ENCODE results near the gene ZNF24. TPM values are rescaled to one million over a fixed set of nuclear protein-coding genes. Genes with fewer than 3 reads are reported as not detected.

The ZNF24 gene
- polyA plus RNA-seq, 3 donors = 12.9 to 64.4 (median 54.3) TPM

DNA sequence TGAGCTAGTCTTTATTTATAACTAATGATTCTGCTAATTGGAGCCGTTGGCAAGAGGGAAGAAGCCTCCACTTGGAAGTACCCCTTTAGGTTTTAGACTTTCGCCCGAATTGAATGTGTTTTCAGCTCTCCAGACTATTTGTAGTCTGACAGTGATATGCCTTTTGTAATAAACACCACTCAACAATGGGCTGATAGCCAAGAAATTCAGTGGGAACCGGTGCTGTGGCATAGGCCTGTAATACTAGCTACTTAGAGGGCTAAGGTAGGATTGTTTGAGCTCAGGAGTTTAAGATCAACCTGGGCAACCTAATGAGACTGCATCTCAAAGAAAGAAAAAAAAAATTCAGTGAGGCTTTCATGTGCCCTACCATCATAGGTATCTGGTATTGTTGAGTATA is 40.6 kb downstream of the ZNF24 start:
- intact Hi-C loops (cut with micrococcal nuclease) = no loop called here
- H3K36me3 ChIP-seq (replicated peaks in 1 of 2; ENCODE audit: control insufficient read depth in 1 of 2, insufficient read depth in 2 of 2, low read length in 2 of 2) = peaks cover 19 to 93% of the 10 kb centered on the region in 2 donors
- no peaks in the 10 kb centered on the region for H3K4me1 ChIP-seq (ENCODE audit: control insufficient read depth in 1 of 2, insufficient read depth in 2 of 2, low read length in 2 of 2)
- no peak overlapping the region for H3K27ac ChIP-seq (ENCODE audit: low read depth in 1 of 2, low read length in 2 of 2)
- no peak overlapping the region for H3K4me3 ChIP-seq (replicated peaks in 1 of 3; ENCODE audit: low read depth in 2 of 3, low read length in 3 of 3)
- no CpG with 5 or more reads among the region's 4 CpGs for WGBS (ENCODE audit: insufficient coverage)
- no peaks in the 10 kb centered on the region for H4K20me1 ChIP-seq (ENCODE audit: insufficient read depth, low read length)
- peaks cover 43% of the 10 kb centered on the region for H3K79me2 ChIP-seq (ENCODE audit: insufficient read depth, low read length)
- Mint-ChIP-seq H3K4me1 (no peaks in the 10 kb centered on the region), H3K36me3 (peaks cover 57 to 82% of the 10 kb centered on the region in 2 donors), H3K4me3 (no peak overlapping the region), H3K9me3 (peaks cover 35 to 80% (median 79%) of the 10 kb centered on the region in 7 donors), H3K27ac (no peak overlapping the region), H3K27me3 (ENCODE audit: low read depth in 3 of 3) (no peaks in the 10 kb centered on the region)
- no peak for DNase-seq
- peaks cover 45 to 92% of the 10 kb centered on the region in 2 donors for H3K9me3 ChIP-seq (replicated peaks in 1 of 2; ENCODE audit: control insufficient read depth in 1 of 2, insufficient read depth in 1 of 2, low read length in 2 of 2)
- H2AFZ ChIP-seq (ENCODE audit: insufficient read depth, low read depth, low read length, poor library complexity, severe bottlenecking) = no peak overlapping the region
- no peak overlapping the region for H3K9ac ChIP-seq (ENCODE audit: insufficient read depth, low read length, poor library complexity, severe bottlenecking)
- H3K4me2 ChIP-seq (replicated peaks; ENCODE audit: extremely low read depth, low read length, poor library complexity, severe bottlenecking) = no peak overlapping the region
- no peaks in the 10 kb centered on the region for H3K27me3 ChIP-seq (ENCODE audit: control insufficient read depth in 2 of 2, insufficient read depth in 2 of 2, low read length in 2 of 2)
- TF ChIP-seq, protein P1, sequence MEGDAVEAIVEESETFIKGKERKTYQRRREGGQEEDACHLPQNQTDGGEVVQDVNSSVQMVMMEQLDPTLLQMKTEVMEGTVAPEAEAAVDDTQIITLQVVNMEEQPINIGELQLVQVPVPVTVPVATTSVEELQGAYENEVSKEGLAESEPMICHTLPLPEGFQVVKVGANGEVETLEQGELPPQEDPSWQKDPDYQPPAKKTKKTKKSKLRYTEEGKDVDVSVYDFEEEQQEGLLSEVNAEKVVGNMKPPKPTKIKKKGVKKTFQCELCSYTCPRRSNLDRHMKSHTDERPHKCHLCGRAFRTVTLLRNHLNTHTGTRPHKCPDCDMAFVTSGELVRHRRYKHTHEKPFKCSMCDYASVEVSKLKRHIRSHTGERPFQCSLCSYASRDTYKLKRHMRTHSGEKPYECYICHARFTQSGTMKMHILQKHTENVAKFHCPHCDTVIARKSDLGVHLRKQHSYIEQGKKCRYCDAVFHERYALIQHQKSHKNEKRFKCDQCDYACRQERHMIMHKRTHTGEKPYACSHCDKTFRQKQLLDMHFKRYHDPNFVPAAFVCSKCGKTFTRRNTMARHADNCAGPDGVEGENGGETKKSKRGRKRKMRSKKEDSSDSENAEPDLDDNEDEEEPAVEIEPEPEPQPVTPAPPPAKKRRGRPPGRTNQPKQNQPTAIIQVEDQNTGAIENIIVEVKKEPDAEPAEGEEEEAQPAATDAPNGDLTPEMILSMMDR (IDR thresholded peaks at IDR 0.05) = no peak

DNA sequence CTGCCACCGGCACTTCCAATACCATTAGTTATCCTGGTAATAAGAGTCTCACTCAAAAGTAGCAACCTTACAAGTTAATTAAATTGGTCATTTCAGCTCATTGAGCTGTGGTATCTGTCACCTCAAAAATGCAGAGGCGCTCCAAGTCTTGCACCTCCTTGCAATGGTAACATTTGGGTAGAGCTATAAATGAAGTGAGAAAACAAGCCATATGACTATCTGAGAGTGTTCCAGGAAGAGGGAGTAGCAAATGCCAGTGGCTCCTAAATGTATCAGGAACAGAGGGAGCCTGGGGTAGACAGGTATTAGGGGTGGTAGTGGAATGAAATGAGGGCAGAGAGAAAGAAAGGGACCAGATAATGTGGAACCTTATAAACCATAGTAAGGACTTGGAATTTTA is 48.2 kb downstream of the ZNF24 start:
- Histone ChIP-seq H3K27ac (ENCODE audit: low read depth in 1 of 2, low read length in 2 of 2) (no peak overlapping the region), H4K20me1 (ENCODE audit: insufficient read depth, low read length) (no peaks in the 10 kb centered on the region), H3K4me1 (ENCODE audit: control insufficient read depth in 1 of 2, insufficient read depth in 2 of 2, low read length in 2 of 2) (peaks cover 4 to 6% of the 10 kb centered on the region in 2 donors), H3K9ac (ENCODE audit: insufficient read depth, low read length, poor library complexity, severe bottlenecking) (no peak overlapping the region), H3K36me3 (replicated peaks in 1 of 2; ENCODE audit: control insufficient read depth in 1 of 2, insufficient read depth in 2 of 2, low read length in 2 of 2) (peaks cover 22 to 75% of the 10 kb centered on the region in 2 donors), H3K4me3 (replicated peaks in 1 of 3; ENCODE audit: low read depth in 2 of 3, low read length in 3 of 3) (no peak overlapping the region), H3K9me3 (replicated peaks in 1 of 2; ENCODE audit: control insufficient read depth in 1 of 2, insufficient read depth in 1 of 2, low read length in 2 of 2) (peaks cover 16 to 17% of the 10 kb centered on the region in 2 donors), H3K79me2 (ENCODE audit: insufficient read depth, low read length) (peaks cover 75% of the 10 kb centered on the region), H3K4me2 (replicated peaks; ENCODE audit: extremely low read depth, low read length, poor library complexity, severe bottlenecking) (no peak overlapping the region), H2AFZ (ENCODE audit: insufficient read depth, low read depth, low read length, poor library complexity, severe bottlenecking) (no peak overlapping the region), H3K27me3 (ENCODE audit: control insufficient read depth in 2 of 2, insufficient read depth in 2 of 2, low read length in 2 of 2) (no peaks in the 10 kb centered on the region)
- TF ChIP-seq, protein P1 (IDR thresholded peaks at IDR 0.05) = no peak
- peaks cover 52 to 77% of the 10 kb centered on the region in 2 donors for H3K36me3 Mint-ChIP-seq
- H3K27ac Mint-ChIP-seq = peak overlapping the region in 2 of 7 donors; percentile 22 to 45
- 100% methylated on average over 1 of the region's 2 CpGs for WGBS (ENCODE audit: insufficient coverage)
- H3K9me3 Mint-ChIP-seq = peaks cover 13 to 30% (median 18%) of the 10 kb centered on the region in 7 donors
- peaks cover 15% of the 10 kb centered on the region for H3K4me1 Mint-ChIP-seq
- DNase-seq = no peak
- H3K27me3 Mint-ChIP-seq (ENCODE audit: low read depth in 3 of 3) = peaks cover 0 to 2% (median 0%) of the 10 kb centered on the region in 3 donors
- H3K4me3 Mint-ChIP-seq = no peak overlapping the region
- intact Hi-C loops (cut with micrococcal nuclease) = no loop called here
